ENCODE measurements around the gene TFAP2E.

The TFAP2E gene

GRCh38 chr1:35573198-35574124 lies at the start of gene TFAP2E:
Gene TFAP2E (plus strand): TSS chr1:35573314. CDS start chr1:35573578, 264 bp downstream.
- no peak for DNase-seq
- in situ Hi-C loops (cut with MboI; ENCODE audit: low pct_unique_long_range_greater_than_20kb, low sequenced_read_pairs) = no loop called here

DNA sequence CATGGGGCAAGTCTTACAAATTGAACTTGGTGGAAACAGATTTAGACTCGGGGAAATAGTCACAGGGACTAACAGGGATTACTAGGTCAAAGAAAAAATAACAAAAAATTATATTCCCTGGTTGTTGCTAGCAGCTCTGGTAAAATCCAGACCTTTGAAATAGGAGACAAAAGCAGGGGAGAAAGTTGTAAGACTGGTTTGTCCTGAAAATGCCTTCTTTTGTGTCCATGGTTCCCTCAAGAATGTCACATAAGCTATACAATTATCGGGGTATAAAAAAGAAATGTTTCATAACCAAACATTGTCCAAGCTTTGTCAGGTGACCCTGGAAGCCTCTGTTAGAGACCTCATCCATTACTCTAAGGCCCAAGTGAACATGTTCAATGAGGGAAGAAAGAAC lies 49.0 kb upstream of the TFAP2E start:
- in situ Hi-C loops (cut with MboI; ENCODE audit: low pct_unique_long_range_greater_than_20kb, low sequenced_read_pairs) = no loop called here
- DNase-seq = no peak

- no peak for DNase-seq
- in situ Hi-C loops (cut with MboI; ENCODE audit: low pct_unique_long_range_greater_than_20kb, low sequenced_read_pairs) = no loop called here
These were observed 42.9 kb upstream of the TFAP2E start for GRCh38 chr1:35530168-35530567.

GRCh38 chr1:35530946-35531345 lies 42.2 kb upstream of the TFAP2E start:
- in situ Hi-C loops (cut with MboI; ENCODE audit: low pct_unique_long_range_greater_than_20kb, low sequenced_read_pairs) = no loop called here

GRCh38 chr1:35531368-35531767 lies 41.7 kb upstream of the TFAP2E start:
- no peak for DNase-seq
- in situ Hi-C loops (cut with MboI; ENCODE audit: low pct_unique_long_range_greater_than_20kb, low sequenced_read_pairs) = no loop called here

More at GRCh38 chr1:35530946-35531345, 42.2 kb upstream of the TFAP2E start:
- DNase-seq = no peak

GRCh38 chr1:35532497-35533223 lies 40.5 kb upstream of the TFAP2E start:
- in situ Hi-C loops (cut with MboI; ENCODE audit: low pct_unique_long_range_greater_than_20kb, low sequenced_read_pairs) = no loop called here
- DNase-seq = no peak

- DNase-seq = no peak
- in situ Hi-C loops (cut with MboI; ENCODE audit: low pct_unique_long_range_greater_than_20kb, low sequenced_read_pairs) = no loop called here
These were observed 39.5 kb upstream of the TFAP2E start for GRCh38 chr1:35533586-35533985.

DNA sequence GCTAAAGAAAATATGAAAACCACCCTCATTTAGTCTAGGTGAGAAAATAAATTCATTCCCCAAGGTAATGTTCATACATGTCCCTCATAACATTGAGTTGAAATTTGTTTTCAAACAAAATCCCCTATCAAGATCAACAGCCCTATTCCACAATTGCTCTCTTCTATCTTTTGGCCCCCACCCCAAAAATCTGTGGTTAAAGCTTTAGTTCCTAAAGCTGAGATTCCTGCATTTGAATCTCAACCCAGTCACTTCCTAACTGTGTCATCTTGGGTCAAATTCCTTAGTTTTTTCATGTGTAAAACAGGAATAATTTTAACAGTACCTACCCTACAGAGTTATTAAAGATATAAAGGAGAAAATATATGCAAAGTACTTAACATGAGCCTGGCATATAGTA lies 37.9 kb upstream of the TFAP2E start:
- no peak for DNase-seq
- in situ Hi-C loops (cut with MboI; ENCODE audit: low pct_unique_long_range_greater_than_20kb, low sequenced_read_pairs) = no loop called here

- in situ Hi-C loops (cut with MboI; ENCODE audit: low pct_unique_long_range_greater_than_20kb, low sequenced_read_pairs) = no loop called here
- DNase-seq = no peak
These were observed 36.5 kb upstream of the TFAP2E start for GRCh38 chr1:35536556-35537162.

DNA sequence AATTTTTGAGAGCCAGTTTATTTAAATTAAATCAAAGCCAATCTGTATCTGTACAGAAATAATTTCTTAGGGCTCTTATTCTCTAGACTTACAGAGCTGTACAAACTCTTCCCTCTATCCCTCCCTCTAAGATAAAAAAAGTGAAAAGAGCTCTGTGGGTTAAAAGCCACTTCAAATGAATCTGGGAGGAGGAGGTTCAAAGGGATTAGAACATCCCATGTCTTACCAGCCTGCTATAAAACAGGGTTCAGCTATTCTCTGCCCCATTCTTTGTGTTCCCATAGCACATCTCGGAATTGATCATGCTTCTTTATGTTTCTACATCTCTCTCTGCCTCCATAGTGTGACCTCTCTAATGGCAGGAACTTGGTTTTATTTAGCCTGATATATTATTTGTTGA lies 35.3 kb upstream of the TFAP2E start:
- in situ Hi-C loops (cut with MboI; ENCODE audit: low pct_unique_long_range_greater_than_20kb, low sequenced_read_pairs) = no loop called here

GRCh38 chr1:35539073-35539823 lies 33.9 kb upstream of the TFAP2E start:
- in situ Hi-C loops (cut with MboI; ENCODE audit: low pct_unique_long_range_greater_than_20kb, low sequenced_read_pairs) = no loop called here
- peak; percentile 20 for DNase-seq

More for the DNA sequence above, 35.3 kb upstream of the TFAP2E start:
- no peak for DNase-seq

DNA sequence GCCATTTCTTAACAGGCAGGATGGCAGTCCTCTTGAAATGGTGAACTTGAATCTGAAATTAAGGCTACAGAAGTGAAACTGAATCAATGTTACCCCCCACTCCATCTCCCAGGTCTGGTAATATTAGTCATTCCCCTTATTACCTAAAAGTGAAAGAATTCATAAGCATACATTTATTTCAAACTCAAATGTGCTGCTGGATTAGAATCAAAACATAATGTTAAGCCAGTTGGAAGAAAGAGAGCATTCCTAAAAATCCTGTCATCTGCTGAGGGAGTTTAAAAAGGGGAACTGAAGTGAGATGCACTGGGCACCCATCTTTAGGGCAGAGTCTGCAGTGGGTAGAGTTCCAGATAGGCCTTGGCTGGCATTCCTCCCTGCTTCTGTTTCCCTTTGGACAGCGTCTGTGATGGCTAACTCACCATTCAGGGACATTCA lies 33.3 kb upstream of the TFAP2E start:
- in situ Hi-C loops (cut with MboI; ENCODE audit: low pct_unique_long_range_greater_than_20kb, low sequenced_read_pairs) = no loop called here
- DNase-seq = no peak

GRCh38 chr1:35544976-35545375 lies 28.1 kb upstream of the TFAP2E start:
- peak; percentile 71 for DNase-seq
- in situ Hi-C loops (cut with MboI; ENCODE audit: low pct_unique_long_range_greater_than_20kb, low sequenced_read_pairs) = no loop called here

DNA sequence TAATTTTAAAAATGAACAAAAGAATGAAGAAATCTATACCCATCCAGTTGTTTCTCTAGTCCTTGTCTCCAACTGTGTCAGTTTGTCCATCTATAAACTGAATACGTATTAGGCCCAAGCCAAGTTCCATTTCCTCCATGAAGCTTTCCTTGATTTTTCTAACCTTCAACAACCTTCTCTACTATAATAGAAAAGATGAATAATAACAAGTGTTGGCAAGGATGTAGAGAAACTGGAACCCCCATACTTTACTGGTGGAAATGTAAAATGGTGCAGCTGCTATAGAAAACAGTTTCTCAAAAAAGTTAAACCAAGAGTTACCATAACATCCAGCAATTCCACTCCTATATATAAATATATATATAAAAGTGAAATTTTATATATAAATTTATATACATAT lies 26.5 kb upstream of the TFAP2E start:
- DNase-seq = no peak
- in situ Hi-C loops (cut with MboI; ENCODE audit: low pct_unique_long_range_greater_than_20kb, low sequenced_read_pairs) = no loop called here

DNA sequence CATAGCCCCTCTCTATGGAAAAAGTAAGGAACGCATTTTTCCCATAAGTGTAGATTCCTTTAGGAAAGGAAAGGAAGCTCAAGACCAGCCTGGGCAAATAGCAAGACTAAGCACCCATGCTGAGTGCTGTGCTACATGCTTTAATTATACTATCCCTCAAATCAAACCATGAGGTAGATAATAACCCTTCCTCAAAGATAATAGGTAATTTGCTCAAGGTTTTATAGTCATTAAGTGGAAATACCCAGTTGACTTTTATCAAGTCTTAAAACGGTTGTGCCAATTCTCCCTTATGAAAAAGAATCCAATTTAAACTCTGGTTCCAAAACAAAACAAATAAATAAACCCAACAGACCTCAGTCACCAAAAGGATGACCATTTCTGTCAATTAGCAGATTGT lies 19.3 kb upstream of the TFAP2E start:
- in situ Hi-C loops (cut with MboI; ENCODE audit: low pct_unique_long_range_greater_than_20kb, low sequenced_read_pairs) = no loop called here

DNA sequence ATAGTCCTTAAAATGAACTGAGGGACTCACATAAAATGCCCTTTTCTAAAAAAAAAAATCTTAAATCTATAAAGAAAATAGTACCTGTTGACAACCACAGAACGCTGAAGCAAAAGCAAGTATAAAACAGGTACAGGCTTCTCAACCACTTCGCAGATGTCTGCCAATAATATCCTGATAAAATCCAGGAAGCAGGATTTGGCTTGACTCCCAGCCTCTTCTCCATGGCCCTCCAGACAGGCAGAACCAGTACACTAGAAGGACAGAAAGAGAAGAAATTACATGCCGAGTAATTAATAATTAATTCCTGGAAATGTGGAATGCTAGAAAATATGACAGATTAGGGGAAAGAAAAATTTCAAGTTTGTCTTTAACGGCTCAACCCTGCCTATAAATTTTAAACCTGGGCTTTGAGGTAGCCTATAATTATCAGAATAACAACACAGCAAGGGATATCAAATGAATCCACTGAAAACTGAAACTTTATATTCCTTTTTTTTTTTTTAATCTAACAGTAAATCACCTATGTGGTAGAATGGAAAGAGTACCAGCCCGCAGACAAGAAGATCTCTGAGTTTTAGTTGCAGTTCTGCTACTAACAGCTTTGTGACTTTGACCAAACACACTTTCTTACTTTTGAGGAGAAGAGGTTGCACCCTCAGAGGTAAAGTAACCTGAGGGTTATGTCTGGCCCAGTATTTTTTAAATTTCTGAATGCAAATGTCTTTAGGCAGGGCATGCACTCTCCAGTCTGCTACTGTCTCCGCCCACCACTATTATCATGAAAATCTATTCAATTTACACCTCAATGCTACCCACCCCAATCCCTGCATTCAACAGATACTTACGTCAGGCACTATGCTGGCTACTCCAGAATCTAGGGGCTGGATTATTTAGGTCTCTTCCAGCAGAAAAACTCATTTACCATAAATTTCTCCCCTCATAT lies 18.6 kb upstream of the TFAP2E start:
- in situ Hi-C loops (cut with MboI; ENCODE audit: low pct_unique_long_range_greater_than_20kb, low sequenced_read_pairs) = no loop called here
- DNase-seq = no peak

More for the DNA sequence above, 19.3 kb upstream of the TFAP2E start:
- no peak for DNase-seq

DNA sequence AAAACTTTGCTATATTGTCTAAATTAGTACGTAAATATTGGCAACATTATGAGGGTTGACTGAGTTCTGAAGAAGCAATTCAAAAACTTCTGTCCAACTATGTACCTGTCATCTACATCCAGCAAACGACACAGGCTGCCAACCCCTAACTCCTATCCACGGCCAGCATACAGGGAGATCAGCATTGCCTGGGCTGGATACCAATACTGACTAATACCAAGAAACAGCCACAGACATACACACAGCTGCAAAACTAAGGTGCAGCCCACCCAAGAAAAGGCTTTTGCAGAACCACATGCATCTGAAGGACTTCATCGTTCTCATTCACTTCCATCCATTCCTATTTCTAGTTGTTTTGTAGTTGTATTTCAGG lies 17.9 kb upstream of the TFAP2E start:
- DNase-seq = no peak
- in situ Hi-C loops (cut with MboI; ENCODE audit: low pct_unique_long_range_greater_than_20kb, low sequenced_read_pairs) = no loop called here
